Lower leg skin (tissue), 4 donors: ENCODE measurements around the gene C11orf21. TPM values are rescaled to one million over a fixed set of nuclear protein-coding genes. Genes with fewer than 3 reads are reported as not detected.

Experiments used
- DNase-seq, 2 donors: peaks; one replicate each; pipeline ENCODE4 v3.0.0-alpha.2; 2019; ENCODE audit warnings: low spot score in 2 of 2
- H3K4me3 ChIP-seq: fragments of 200-600 bp; sonication (generic); 2 replicates; pipeline ENCODE4 v1.5.1; 2017; ENCODE audit warnings: mild to moderate bottlenecking, low read depth; ENCODE audit not compliant: poor library complexity, severe bottlenecking
- POLR2A ChIP-seq, 2 donors: fragments of 450-650 bp; IDR thresholded peaks; one replicate each; pipeline ENCODE4 v1.6.1; 2016 to 2017; ENCODE audit warnings: antibody characterized with exemption in 2 of 2, mild to moderate bottlenecking in 1 of 2, moderate library complexity in 1 of 2
- WGBS, 2 donors: methylation state at CpG; one replicate each; pipeline ENCODE4 v1.1.5; 2018; 5-methylcytosine and 5-hydroxymethylcytosine counted together
- intact Hi-C: fragments of 100-400 bp; cut with DNase I; formaldehyde crosslinking; loops from one replicate; pipeline ENCODE4 v1.15.0; 2023; ENCODE audit warnings: low total_unique reads
- total RNA-seq, 4 donors: library from RNA; depleted of rRNA; stranded (reverse); fragments of >200 nt; gene quantifications; one replicate each; pipeline ENCODE4 v1.1.0, GENCODE V29; 2016
- TF ChIP-seq, protein P1 (sequence below), 3 donors: fragments of 450-650 bp; IDR thresholded peaks; one replicate each; pipeline ENCODE4 v1.5.1; 2016; ENCODE audit warnings: antibody characterized with exemption in 3 of 3, mild to moderate bottlenecking in 3 of 3, moderate library complexity in 2 of 3

The C11orf21 gene
- total RNA-seq, 4 donors from 2014 or later = 0.42 to 1.4 (median 0.65) TPM

DNA sequence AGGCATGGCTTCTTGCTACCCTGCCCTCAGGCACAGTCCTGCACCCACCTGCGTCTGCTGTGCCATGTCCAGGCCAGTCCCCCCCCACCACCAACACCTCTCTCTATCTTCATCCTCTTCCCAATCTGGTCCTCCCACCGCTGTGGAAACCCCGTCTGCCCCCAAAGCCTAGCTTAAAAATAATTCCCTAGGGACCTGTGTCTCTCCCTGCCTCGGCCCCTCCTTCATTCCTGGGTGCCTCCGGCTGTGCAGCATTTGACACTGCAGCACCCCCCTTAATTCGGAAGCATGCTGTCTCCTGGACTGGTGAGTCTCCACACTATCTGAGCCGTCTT lies 28.8 kb downstream of the C11orf21 start:
- intact Hi-C loops = no loop called here
- no peak for DNase-seq
- no peak for TF ChIP-seq POLR2A (IDR thresholded peaks at IDR 0.05)
- TF ChIP-seq, protein P1, sequence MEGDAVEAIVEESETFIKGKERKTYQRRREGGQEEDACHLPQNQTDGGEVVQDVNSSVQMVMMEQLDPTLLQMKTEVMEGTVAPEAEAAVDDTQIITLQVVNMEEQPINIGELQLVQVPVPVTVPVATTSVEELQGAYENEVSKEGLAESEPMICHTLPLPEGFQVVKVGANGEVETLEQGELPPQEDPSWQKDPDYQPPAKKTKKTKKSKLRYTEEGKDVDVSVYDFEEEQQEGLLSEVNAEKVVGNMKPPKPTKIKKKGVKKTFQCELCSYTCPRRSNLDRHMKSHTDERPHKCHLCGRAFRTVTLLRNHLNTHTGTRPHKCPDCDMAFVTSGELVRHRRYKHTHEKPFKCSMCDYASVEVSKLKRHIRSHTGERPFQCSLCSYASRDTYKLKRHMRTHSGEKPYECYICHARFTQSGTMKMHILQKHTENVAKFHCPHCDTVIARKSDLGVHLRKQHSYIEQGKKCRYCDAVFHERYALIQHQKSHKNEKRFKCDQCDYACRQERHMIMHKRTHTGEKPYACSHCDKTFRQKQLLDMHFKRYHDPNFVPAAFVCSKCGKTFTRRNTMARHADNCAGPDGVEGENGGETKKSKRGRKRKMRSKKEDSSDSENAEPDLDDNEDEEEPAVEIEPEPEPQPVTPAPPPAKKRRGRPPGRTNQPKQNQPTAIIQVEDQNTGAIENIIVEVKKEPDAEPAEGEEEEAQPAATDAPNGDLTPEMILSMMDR (IDR thresholded peaks at IDR 0.05) = no peak
- WGBS, 2 donors = 86 to 90% methylated on average over 7 of the region's 7 CpGs
- no peak overlapping the region for H3K4me3 ChIP-seq

DNA sequence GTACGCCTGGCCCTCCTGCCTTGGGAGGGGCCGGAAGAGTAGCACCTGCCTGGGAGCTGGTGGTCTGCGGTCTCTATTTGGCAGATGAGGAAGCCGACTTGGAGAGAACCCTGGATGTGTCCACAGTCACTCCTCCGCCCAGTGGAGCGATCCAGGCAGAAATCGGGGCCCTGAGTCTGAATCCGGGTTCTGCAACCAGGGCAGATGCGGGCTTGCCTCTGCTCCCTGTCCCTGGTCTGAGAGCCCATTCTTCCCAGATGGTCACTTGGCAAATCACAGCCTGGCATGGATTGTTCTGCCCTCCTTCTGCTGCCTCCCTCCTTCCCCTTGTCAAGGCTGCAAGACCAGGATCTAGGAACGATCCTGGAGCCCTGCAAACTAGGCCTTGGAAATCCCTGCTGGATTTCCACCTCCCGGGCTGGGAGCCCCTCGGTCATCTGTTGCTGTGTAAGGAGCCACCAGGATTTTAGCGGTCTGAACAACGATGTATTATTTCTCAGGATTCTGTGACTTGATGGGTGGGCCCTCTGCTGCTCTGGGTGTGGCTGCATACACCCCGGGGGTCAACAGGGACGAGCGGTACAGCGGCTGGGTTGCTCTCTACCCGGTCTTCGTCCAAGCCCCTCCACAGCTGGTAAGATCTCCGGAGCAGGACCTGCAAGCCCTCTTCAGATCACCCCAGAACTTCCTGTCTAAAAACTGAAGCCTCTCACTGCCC lies 29.3 kb downstream of the C11orf21 start:
- WGBS, 2 donors = 88 to 91% methylated on average over 21 of the region's 21 CpGs
- DNase-seq = peak; percentile 12 to 61
- TF ChIP-seq, protein P1 (IDR thresholded peaks at IDR 0.05) = no peak
- TF ChIP-seq POLR2A (IDR thresholded peaks at IDR 0.05) = no peak
- H3K4me3 ChIP-seq = no peak overlapping the region
- intact Hi-C loops = no loop called here

DNA sequence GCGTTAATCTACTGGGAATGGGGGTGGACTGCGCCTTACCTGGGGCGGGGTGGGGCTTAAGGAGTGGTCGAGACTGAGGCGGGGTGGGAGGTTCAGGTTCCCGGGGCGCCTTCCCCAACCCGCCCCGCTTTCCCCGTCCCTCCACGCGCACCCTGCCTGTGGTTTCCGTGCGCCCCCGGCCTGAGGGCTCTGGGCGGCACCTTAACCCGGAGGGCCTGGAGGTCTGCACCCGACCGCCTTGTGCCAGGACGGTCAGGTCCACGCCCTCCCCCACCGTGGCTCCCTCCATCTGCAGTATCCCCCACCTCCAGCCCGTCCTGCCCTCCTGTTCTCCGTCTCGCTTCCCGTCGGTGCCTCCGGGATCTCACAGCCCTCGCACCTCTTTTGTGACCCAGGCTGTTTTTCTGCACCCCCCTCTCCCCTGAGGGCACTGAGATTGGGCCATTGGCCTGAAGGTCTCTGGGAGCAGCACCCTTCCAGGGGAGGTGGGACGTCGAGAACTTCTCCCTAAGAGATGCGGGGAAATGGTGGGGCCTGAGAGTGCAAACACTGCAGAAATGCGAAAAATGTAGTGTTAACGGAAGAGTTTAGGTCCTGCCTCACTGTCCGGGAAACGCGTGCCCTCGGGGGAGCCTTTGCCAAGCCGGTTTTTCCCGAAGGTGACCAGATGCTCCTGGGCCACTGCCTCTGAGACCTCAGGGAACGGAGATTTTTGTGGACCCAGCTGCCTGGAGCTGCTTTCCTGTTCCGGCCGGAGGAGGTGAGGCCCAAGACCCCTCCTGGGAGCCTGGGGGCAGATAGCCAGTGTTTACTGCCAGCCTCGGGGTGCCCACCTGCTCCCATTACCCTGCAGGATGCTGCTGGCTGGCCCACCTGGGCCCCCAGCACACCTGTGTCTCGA lies 30.1 kb downstream of the C11orf21 start:
- DNase-seq = peak; percentile 13 to 83
- H3K4me3 ChIP-seq = no peak overlapping the region
- TF ChIP-seq POLR2A (IDR thresholded peaks at IDR 0.05) = no peak
- TF ChIP-seq, protein P1 (IDR thresholded peaks at IDR 0.05) = no peak
- intact Hi-C loops = no loop called here
- WGBS, 2 donors = 32 to 40% methylated on average over 39 to 41 of the region's 45 CpGs

DNA sequence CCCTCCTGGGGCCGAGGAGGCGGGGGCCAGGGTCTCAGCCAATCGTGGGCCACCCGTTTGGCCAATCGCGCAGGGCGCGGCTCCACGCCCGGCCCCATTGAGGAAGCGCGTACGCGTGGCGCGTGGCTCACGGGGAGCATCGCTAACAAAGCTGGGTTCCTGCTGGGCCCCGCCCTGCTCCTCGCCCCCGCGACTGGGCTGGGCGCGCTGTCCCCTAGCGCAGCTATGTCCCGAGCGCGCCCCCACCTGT lies 30.7 kb downstream of the C11orf21 start:
- intact Hi-C loops = no loop called here
- H3K4me3 ChIP-seq = no peak overlapping the region
- DNase-seq = peak; percentile 43 to 90
- WGBS, 2 donors = 2% methylated on average over 25 of the region's 28 CpGs; no CpG with 5 or more reads in 1 of the 2 donors
- TF ChIP-seq, protein P1 (IDR thresholded peaks at IDR 0.05) = no peak
- TF ChIP-seq POLR2A (IDR thresholded peaks at IDR 0.05) = no peak

DNA sequence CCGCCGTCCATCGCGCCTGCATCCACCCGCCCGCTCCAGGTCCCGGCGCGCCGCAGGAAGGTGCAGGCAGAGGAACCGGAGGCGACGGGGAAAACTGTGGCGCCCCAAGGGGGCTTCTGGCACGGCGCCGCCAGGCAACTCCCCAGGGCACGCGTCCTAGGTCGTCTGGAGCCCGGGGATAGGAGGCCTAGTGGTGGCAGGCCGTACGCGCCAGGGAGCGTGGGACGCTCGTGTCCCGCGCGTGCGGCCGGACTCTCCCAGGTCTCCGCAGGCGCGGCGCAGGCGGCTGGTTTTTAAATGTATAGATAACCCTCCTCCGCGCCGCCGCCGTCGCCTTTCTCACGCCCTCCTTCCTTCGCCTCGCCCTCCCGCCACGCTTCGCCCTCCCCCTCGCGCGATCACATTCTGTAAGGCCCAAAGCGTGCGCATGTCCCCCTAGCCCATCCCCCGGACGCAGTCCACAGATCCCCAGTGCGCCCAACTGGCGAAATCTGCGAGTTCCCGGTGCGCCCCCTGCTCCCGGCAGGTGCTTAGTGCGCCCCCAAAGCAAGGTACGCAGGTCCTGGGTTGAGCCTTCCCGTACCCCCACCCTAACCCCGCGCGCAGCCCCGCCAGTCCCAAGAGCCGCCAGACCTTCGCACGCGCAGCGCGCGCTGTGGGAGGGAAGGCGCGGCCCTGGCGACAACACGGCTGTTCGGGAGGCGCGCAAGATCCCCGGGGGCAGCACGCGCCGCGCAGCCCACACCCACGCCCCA lies 31.2 kb downstream of the C11orf21 start, which contains the start of gene ASCL2:
Gene ASCL2 (minus strand): TSS at position 267 of the 755 bp plus-strand sequence. CDS start 256 bp downstream, at position 11.
- peak; percentile 14 to 85 for DNase-seq
- 3% methylated on average over 21 to 27 of the region's 89 CpGs for WGBS, 2 donors
- peak within 1 kb of the TSS; percentile 10 for H3K4me3 ChIP-seq
- TF ChIP-seq, protein P1 (IDR thresholded peaks at IDR 0.05) = no peak
- TF ChIP-seq POLR2A (IDR thresholded peaks at IDR 0.05) = no peak
- intact Hi-C loops = no loop called here
